Posterior vena cava (tissue), 2 donors: ENCODE results near the gene ZFP57. TPM values are rescaled to one million over a fixed set of nuclear protein-coding genes. Genes with fewer than 3 reads are reported as not detected.
A peak's percentile ranks its signal among the peaks of the same experiment; 100 is the strongest.
"Not testable (repeated sequence)": the region's sequence is repeated elsewhere in the genome, so short reads cannot be mapped to it uniquely, and the experiment has no call there.

Experiments
- DNase-seq: peaks from one replicate; pipeline ENCODE4 v3.0.0-alpha.2; 2020; ENCODE audit warnings: low spot score
- intact Hi-C, 2 donors: fragments of 100-400 bp; cut with DNase I; formaldehyde crosslinking; loops; one replicate each; pipeline versions ENCODE4 v1.14.1 to v1.14.2; 2022 to 2023
- total RNA-seq, 2 donors: library from RNA; stranded (reverse); fragmentation: NEBNext Ultra II Directional; extraction: Animal tissue kit (Norgen Biotek cat#: 25700); gene quantifications; one replicate each; pipeline ENCODE4 v1.2.1, GENCODE V29; 2021
- donor health status: DM: yes; HTN: yes; CAD: no.
- donor health status: DM: yes; HTN: yes; CAD: no.

Gene ZFP57
- total RNA-seq, 2 donors from 2014 or later: 0.24 to 6.5 TPM

GRCh38 chr6:29661502-29662141 lies 19.3 kb downstream of the ZFP57 start:
- DNase-seq, intact Hi-C loops: not testable (repeated sequence)

GRCh38 chr6:29661071-29661470 lies 19.9 kb downstream of the ZFP57 start:
- intact Hi-C loops: no loop called here
- no peak for DNase-seq

GRCh38 chr6:29656798-29657197 lies 24.2 kb downstream of the ZFP57 start, which contains the start of gene MOG:
Gene MOG (plus strand): TSS chr6:29657092. CDS start chr6:29657210, 118 bp downstream.
- intact Hi-C loops: no loop called here

GRCh38 chr6:29656157-29656556 lies 24.8 kb downstream of the ZFP57 start:
- DNase-seq: no peak
- intact Hi-C loops: no loop called here

More at GRCh38 chr6:29656798-29657197, 24.2 kb downstream of the ZFP57 start, which contains the start of gene MOG:
- DNase-seq: no peak

GRCh38 chr6:29655658-29656057 lies 25.3 kb downstream of the ZFP57 start:
- intact Hi-C loops: no loop called here
- no peak for DNase-seq

GRCh38 chr6:29653452-29654038 lies 27.4 kb downstream of the ZFP57 start:
- DNase-seq: no peak

GRCh38 chr6:29652198-29652584 lies 28.8 kb downstream of the ZFP57 start:
- no peak for DNase-seq
- intact Hi-C loops: loop anchor here in 1 of 2 donors (5.0 kb wide), 1 partner anchor 35 kb away; no protein-coding TSS in a partner anchor

More at GRCh38 chr6:29653452-29654038, 27.4 kb downstream of the ZFP57 start:
- intact Hi-C loops: loop anchor here in 1 of 2 donors (5.0 kb wide), 1 partner anchor 34 kb away; no protein-coding TSS in a partner anchor

- intact Hi-C loops: loop anchor here in 1 of 2 donors (5.0 kb wide), 1 partner anchor 36 kb away; no protein-coding TSS in a partner anchor
- no peak for DNase-seq
Measured at GRCh38 chr6:29651413-29652197, 29.3 kb downstream of the ZFP57 start.

GRCh38 chr6:29649701-29650673 lies 31.0 kb downstream of the ZFP57 start:
- DNase-seq: peak; percentile 100
- intact Hi-C loops: loop anchor here in 1 of 2 donors (5.0 kb wide), 1 partner anchor 37 kb away; no protein-coding TSS in a partner anchor

- intact Hi-C loops: no loop called here
- no peak for DNase-seq
Measured at GRCh38 chr6:29647927-29648642, 32.9 kb downstream of the ZFP57 start.

GRCh38 chr6:29641430-29642148 lies 39.4 kb downstream of the ZFP57 start:
- intact Hi-C loops: no loop called here
- DNase-seq: no peak

- no peak for DNase-seq
- intact Hi-C loops: no loop called here
Measured at GRCh38 chr6:29637247-29637646, 43.7 kb downstream of the ZFP57 start.

GRCh38 chr6:29633534-29633905 lies 47.4 kb downstream of the ZFP57 start:
- intact Hi-C loops: no loop called here
- DNase-seq: no peak

- intact Hi-C loops: no loop called here
- peak; percentile 95 for DNase-seq
Measured at GRCh38 chr6:29632789-29633533, 48.0 kb downstream of the ZFP57 start, which contains the start of gene GABBR1. Gene GABBR1 (minus strand): TSS chr6:29633183. CDS start chr6:29632385, 798 bp downstream.

GRCh38 chr6:29631860-29632731 lies 48.9 kb downstream of the ZFP57 start:
- intact Hi-C loops: no loop called here
- DNase-seq: peak; percentile 89
